ENCODE results near the gene EIF3L. TPM values are rescaled to one million over a fixed set of nuclear protein-coding genes. Genes with fewer than 3 reads are reported as not detected.

The EIF3L gene
- total and polyA plus RNA-seq, 10 of the 15 experiments (the other 5 are each of a cell fraction or from before 2014, with no cell fraction given), result 294 to 1,037 (median 618) TPM

DNA sequence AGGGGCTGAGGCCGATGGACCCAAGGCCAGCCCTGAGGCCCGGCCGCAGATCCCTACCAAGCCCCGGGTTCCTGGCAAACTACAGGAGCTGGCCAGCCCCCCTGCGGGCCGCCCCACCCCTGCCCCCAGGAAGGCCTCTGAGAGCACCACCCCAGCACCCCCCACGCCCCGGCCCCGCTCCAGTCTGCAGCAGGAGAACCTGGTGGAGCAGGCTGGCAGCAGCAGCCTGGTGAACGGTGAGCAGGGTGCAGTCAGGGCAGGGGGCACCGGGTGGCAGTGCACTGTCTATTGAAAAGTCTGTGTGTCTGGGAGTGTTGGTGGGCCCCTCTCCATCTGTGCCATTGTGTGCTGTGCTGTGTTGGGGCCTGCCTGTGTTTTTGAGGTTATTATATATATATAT is 73.0 kb downstream of the EIF3L start:
- ATAC-seq, result no peak
- Histone ChIP-seq H3K36me3 (ENCODE audit: control insufficient read depth in 2 of 2, insufficient read depth in 2 of 2, low read length in 1 of 2) (peaks cover 3 to 6% of the 10 kb centered on the region in 2 experiments; a peak in 3 of 4 replicates), H2AFZ (ENCODE audit: control insufficient read depth, low read depth, low read length) (no peak overlapping the region), H3K4me2 (ENCODE audit: control insufficient read depth, insufficient read depth) (no peak overlapping the region), H3K27me3 (replicated peaks in 1 of 2; ENCODE audit: control insufficient read depth in 2 of 2, insufficient read depth in 2 of 2, low read length in 1 of 2) (no peaks in the 10 kb centered on the region), H3K9me3 (replicated peaks; ENCODE audit: control insufficient read depth, insufficient read depth, low read length) (no peaks in the 10 kb centered on the region), H3K4me3 (no peak overlapping the region), H4K20me1 (ENCODE audit: control insufficient read depth, insufficient read depth) (no peaks in the 10 kb centered on the region), H3K27ac (ENCODE audit: control insufficient read depth, insufficient read depth) (no peak overlapping the region), H3K9ac (ENCODE audit: control insufficient read depth, insufficient read depth, low read length) (no peak overlapping the region), H3K4me1 (ENCODE audit: control insufficient read depth, insufficient read depth, low read length) (no peaks in the 10 kb centered on the region), H3K79me2 (ENCODE audit: control insufficient read depth, insufficient read depth, low read length) (no peaks in the 10 kb centered on the region)
- SMC1A ChIA-PET (ENCODE audit: uncharacterized antibody, unreplicated experiment), result no interaction called here
- no TSS peak for BruUV-seq (replicated peaks)
- POLR2A ChIA-PET, result no interaction called here
- TF ChIP-seq, protein P1, sequence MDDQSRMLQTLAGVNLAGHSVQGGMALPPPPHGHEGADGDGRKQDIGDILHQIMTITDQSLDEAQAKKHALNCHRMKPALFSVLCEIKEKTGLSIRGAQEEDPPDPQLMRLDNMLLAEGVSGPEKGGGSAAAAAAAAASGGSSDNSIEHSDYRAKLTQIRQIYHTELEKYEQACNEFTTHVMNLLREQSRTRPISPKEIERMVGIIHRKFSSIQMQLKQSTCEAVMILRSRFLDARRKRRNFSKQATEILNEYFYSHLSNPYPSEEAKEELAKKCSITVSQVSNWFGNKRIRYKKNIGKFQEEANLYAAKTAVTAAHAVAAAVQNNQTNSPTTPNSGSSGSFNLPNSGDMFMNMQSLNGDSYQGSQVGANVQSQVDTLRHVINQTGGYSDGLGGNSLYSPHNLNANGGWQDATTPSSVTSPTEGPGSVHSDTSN (IDR thresholded peaks at IDR 0.05; ENCODE audit: insufficient replicate concordance, low read depth, low read length), result no peak
- TF ChIP-seq TCF7 (IDR thresholded peaks at IDR 0.05; ENCODE audit: borderline replicate concordance), result no peak
- no peak for TF ChIP-seq NFYA (IDR thresholded peaks at IDR 0.05; ENCODE audit: borderline replicate concordance, low read depth, low read length)
- TF ChIP-seq IRF4 (IDR thresholded peaks at IDR 0.05; ENCODE audit: low read depth, low read length), result no peak
- TF ChIP-seq EP300 (IDR thresholded peaks at IDR 0.05; ENCODE audit: borderline replicate concordance in 1 of 2, control insufficient read depth in 1 of 2, low read depth in 2 of 2, low read length in 2 of 2), result no peak
- TF ChIP-seq HDGF (IDR thresholded peaks at IDR 0.05), result no peak
- TF ChIP-seq TARDBP (IDR thresholded peaks at IDR 0.05; ENCODE audit: borderline replicate concordance), result no peak
- TF ChIP-seq, protein P2, sequence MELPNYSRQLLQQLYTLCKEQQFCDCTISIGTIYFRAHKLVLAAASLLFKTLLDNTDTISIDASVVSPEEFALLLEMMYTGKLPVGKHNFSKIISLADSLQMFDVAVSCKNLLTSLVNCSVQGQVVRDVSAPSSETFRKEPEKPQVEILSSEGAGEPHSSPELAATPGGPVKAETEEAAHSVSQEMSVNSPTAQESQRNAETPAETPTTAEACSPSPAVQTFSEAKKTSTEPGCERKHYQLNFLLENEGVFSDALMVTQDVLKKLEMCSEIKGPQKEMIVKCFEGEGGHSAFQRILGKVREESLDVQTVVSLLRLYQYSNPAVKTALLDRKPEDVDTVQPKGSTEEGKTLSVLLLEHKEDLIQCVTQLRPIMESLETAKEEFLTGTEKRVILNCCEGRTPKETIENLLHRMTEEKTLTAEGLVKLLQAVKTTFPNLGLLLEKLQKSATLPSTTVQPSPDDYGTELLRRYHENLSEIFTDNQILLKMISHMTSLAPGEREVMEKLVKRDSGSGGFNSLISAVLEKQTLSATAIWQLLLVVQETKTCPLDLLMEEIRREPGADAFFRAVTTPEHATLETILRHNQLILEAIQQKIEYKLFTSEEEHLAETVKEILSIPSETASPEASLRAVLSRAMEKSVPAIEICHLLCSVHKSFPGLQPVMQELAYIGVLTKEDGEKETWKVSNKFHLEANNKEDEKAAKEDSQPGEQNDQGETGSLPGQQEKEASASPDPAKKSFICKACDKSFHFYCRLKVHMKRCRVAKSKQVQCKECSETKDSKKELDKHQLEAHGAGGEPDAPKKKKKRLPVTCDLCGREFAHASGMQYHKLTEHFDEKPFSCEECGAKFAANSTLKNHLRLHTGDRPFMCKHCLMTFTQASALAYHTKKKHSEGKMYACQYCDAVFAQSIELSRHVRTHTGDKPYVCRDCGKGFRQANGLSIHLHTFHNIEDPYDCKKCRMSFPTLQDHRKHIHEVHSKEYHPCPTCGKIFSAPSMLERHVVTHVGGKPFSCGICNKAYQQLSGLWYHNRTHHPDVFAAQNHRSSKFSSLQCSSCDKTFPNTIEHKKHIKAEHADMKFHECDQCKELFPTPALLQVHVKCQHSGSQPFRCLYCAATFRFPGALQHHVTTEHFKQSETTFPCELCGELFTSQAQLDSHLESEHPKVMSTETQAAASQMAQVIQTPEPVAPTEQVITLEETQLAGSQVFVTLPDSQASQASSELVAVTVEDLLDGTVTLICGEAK (IDR thresholded peaks at IDR 0.05; ENCODE audit: borderline replicate concordance), result no peak
- TF ChIP-seq, protein P3, sequence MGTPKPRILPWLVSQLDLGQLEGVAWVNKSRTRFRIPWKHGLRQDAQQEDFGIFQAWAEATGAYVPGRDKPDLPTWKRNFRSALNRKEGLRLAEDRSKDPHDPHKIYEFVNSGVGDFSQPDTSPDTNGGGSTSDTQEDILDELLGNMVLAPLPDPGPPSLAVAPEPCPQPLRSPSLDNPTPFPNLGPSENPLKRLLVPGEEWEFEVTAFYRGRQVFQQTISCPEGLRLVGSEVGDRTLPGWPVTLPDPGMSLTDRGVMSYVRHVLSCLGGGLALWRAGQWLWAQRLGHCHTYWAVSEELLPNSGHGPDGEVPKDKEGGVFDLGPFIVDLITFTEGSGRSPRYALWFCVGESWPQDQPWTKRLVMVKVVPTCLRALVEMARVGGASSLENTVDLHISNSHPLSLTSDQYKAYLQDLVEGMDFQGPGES (IDR thresholded peaks at IDR 0.05), result no peak
- TF ChIP-seq SPI1 (IDR thresholded peaks at IDR 0.05; ENCODE audit: borderline replicate concordance, insufficient read depth, low read depth, low read length), result no peak
- TF ChIP-seq CREM (IDR thresholded peaks at IDR 0.05; ENCODE audit: low read depth), result no peak
- TF ChIP-seq, protein P4, sequence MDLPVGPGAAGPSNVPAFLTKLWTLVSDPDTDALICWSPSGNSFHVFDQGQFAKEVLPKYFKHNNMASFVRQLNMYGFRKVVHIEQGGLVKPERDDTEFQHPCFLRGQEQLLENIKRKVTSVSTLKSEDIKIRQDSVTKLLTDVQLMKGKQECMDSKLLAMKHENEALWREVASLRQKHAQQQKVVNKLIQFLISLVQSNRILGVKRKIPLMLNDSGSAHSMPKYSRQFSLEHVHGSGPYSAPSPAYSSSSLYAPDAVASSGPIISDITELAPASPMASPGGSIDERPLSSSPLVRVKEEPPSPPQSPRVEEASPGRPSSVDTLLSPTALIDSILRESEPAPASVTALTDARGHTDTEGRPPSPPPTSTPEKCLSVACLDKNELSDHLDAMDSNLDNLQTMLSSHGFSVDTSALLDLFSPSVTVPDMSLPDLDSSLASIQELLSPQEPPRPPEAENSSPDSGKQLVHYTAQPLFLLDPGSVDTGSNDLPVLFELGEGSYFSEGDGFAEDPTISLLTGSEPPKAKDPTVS (IDR thresholded peaks at IDR 0.05; ENCODE audit: low read depth, low read length), result no peak
- in situ Hi-C loops (cut with MboI), result no loop called here
- 92% methylated on average over 11 of the region's 11 CpGs for WGBS (ENCODE audit: insufficient coverage, insufficient replicate concordance, low lambda C conversion rate, missing lambda C conversion rate)
- DNase-seq (ENCODE audit: low read depth, low spot score), result no peak
- RAD21 ChIA-PET (ENCODE audit: unreplicated experiment), result no interaction called here
- no peak for FAIRE-seq
- CTCF ChIA-PET, result no interaction called here
- intact Hi-C loops (cut with micrococcal nuclease; ENCODE audit: unreplicated experiment), result no loop called here
